ENCODE measurements around the gene TBX18.

- TF ChIP-seq CHD2 (IDR thresholded peaks at IDR 0.05; ENCODE audit: borderline replicate concordance, low read depth, low read length) (no peak), CTCF (IDR thresholded peaks at IDR 0.05 in 2 of 3, conservative IDR thresholded peaks at IDR 0.05 in 1 of 3; ENCODE audit: control insufficient read depth in 2 of 3, extremely low read depth in 1 of 3, insufficient read depth in 1 of 3, low read depth in 3 of 3, low read length in 3 of 3) (no peak), SUZ12 (IDR thresholded peaks at IDR 0.05; ENCODE audit: unreplicated experiment) (no peak), MXI1 (IDR thresholded peaks at IDR 0.05; ENCODE audit: low read depth, low read length) (no peak), RFX5 (IDR thresholded peaks at IDR 0.05; ENCODE audit: low read depth, low read length) (no peak), CREB1 (IDR thresholded peaks at IDR 0.05; ENCODE audit: low read depth) (no peak), BACH1 (IDR thresholded peaks at IDR 0.05; ENCODE audit: borderline replicate concordance) (no peak), BMI1 (IDR thresholded peaks at IDR 0.05; ENCODE audit: borderline replicate concordance) (no peak), SMC3 (IDR thresholded peaks at IDR 0.05; ENCODE audit: borderline replicate concordance, low read length) (no peak)
Measured at GRCh38 chr6:84766118-84766798, 1.9 kb upstream of the TBX18 start.

All from GM12878 (cell line).